PC-9 (cell line): Measurements from ENCODE around the gene THUMPD3. TPM values are rescaled to one million over a fixed set of nuclear protein-coding genes. Genes with fewer than 3 reads are reported as not detected.

Experiments used
- BruUV-seq: library from RNA; stranded (reverse); fragments of 400-500 nt; replicated peaks from 2 replicates; lab custom pipeline; 2021; lab: Mats Ljungman, UMichigan
- CTCF ChIA-PET: fragments of 300-600 bp; sonication (Branson Sonifier 250); formaldehyde crosslinking; loops from one replicate; lab custom pipeline; 2022; ENCODE audit warnings: antibody characterized with exemption; lab: Charles Lee
- POLR2A ChIA-PET: fragments of 300-600 bp; sonication (Branson Sonifier 250); formaldehyde crosslinking; loops from one replicate; lab custom pipeline; 2022; ENCODE audit warnings: antibody characterized with exemption; ENCODE audit not compliant: unreplicated experiment; lab: Charles Lee
- DNase-seq, 2 experiments: peaks; one replicate each; pipeline versions ENCODE4 v3.0.0 to v3.0.0-alpha.2; 2015 to 2022; ENCODE audit warnings: mixed read lengths in 1 of 2
- H2AFZ ChIP-seq: fragments of 200-600 bp; sonication (generic); 2 replicates; pipeline ENCODE4 v1.8.1; 2017; ENCODE audit warnings: antibody characterized with exemption
- H3F3A ChIP-seq: fragments of 200-600 bp; sonication (generic); 2 replicates; pipeline ENCODE4 v1.8.1; 2017; ENCODE audit warnings: antibody characterized with exemption, mild to moderate bottlenecking, low read depth; ENCODE audit not compliant: insufficient read depth
- H3K27ac ChIP-seq: fragments of 200-600 bp; sonication (generic); 2 replicates; pipeline ENCODE4 v1.6.1; 2016; ENCODE audit warnings: mixed run types
- H3K27me3 ChIP-seq: fragments of 200-600 bp; sonication (generic); 2 replicates; pipeline ENCODE4 v1.6.1; 2016; ENCODE audit warnings: low read depth, mixed run types; ENCODE audit not compliant: insufficient read depth
- H3K36me3 ChIP-seq: fragments of 200-600 bp; sonication (generic); 2 replicates; pipeline ENCODE4 v1.6.1; 2016; ENCODE audit warnings: low read depth, mixed run types
- H3K4me1 ChIP-seq: fragments of 200-600 bp; sonication (generic); replicated peaks from 2 replicates; pipeline ENCODE4 v1.6.1; 2016; ENCODE audit warnings: mixed run types; ENCODE audit not compliant: insufficient read depth
- H3K4me2 ChIP-seq: fragments of 200-600 bp; sonication (generic); 2 replicates; pipeline ENCODE4 v1.6.1; 2017; ENCODE audit warnings: mixed run types
- H3K4me3 ChIP-seq: fragments of 200-600 bp; sonication (generic); 2 replicates; pipeline ENCODE4 v1.6.1; 2016; ENCODE audit warnings: mixed run types
- H3K79me2 ChIP-seq: fragments of 200-600 bp; sonication (generic); 2 replicates; pipeline ENCODE4 v1.6.1; 2017; ENCODE audit warnings: low read depth, mixed run types
- H3K9me2 ChIP-seq: fragments of 200-600 bp; sonication (generic); 2 replicates; pipeline ENCODE4 v1.8.1; 2017; ENCODE audit warnings: mild to moderate bottlenecking; ENCODE audit not compliant: insufficient read depth
- H3K9me3 ChIP-seq: fragments of 200-600 bp; sonication (generic); 2 replicates; pipeline ENCODE4 v1.8.1; 2016; ENCODE audit warnings: low read depth; ENCODE audit not compliant: insufficient read depth
- H4K20me1 ChIP-seq: fragments of 200-600 bp; sonication (generic); 2 replicates; pipeline ENCODE4 v1.8.1; 2017; ENCODE audit not compliant: insufficient read depth
- CTCF ChIP-seq: fragments of 200-600 bp; sonication (generic); conservative IDR thresholded peaks from 2 replicates; pipeline ENCODE4 v1.6.1; 2017; ENCODE audit warnings: mixed run types, antibody characterized with exemption, mild to moderate bottlenecking, moderate library complexity
- EZH2 ChIP-seq: fragments of 200-600 bp; sonication (generic); IDR thresholded peaks from 2 replicates; pipeline ENCODE4 v1.8.0; 2017; ENCODE audit warnings: antibody characterized with exemption, low read depth
- intact Hi-C: fragments of 100-400 bp; cut with micrococcal nuclease; formaldehyde crosslinking; loops from one replicate; pipeline ENCODE4 v1.10.0; 2022; ENCODE audit not compliant: unreplicated experiment
- total RNA-seq: library from RNA; stranded (reverse); gene quantifications from 2 replicates; pipeline ENCODE4 v1.2.3, GENCODE V29; 2021

The THUMPD3 gene
- total RNA-seq, 1 experiment from 2014 or later: 48.8 TPM

GRCh38 chr3:9351709-9352126 is 11.1 kb upstream of the THUMPD3 start:
- ChIA-PET POLR2A (interaction anchor here (0.6 to 0.7 kb wide), 3 partner anchors 45 to 386 kb away, joined by 4 to 8 read pairs (median 7); partner anchors contain the start of gene MTMR14), CTCF (interaction anchor here (0.7 to 2.5 kb wide), 3 partner anchors 11 to 49 kb away, joined by 3 to 9 read pairs (median 5); partner anchors contain the start of gene THUMPD3)
- Histone ChIP-seq H3K4me3 (no peak overlapping the region), H3K9me2 (no peaks in the 10 kb centered on the region), H3K4me1 (peaks cover 69% of the 10 kb centered on the region), H3K79me2 (0 out of 2 replicates have a peak, but pooled peaks cover 6% of the 10 kb centered on the region), H3K27me3 (no peaks in the 10 kb centered on the region), H2AFZ (no peak overlapping the region), H3F3A (peaks cover 30% of the 10 kb centered on the region), H3K27ac (peak overlapping the region; percentile 48), H4K20me1 (0 out of 2 replicates have a peak, but pooled peaks cover 4% of the 10 kb centered on the region), H3K9me3 (no peaks in the 10 kb centered on the region), H3K4me2 (peak overlapping the region; percentile 67), H3K36me3 (no peaks in the 10 kb centered on the region)
- TF ChIP-seq CTCF: no peak
- TF ChIP-seq EZH2: no peak
- BruUV-seq: no TSS peak
- DNase-seq: peak; percentile 53 to 84
- intact Hi-C loops: loop anchor here (5.0 kb wide), 4 partner anchors 46 to 1386 kb away; partner anchors contain the start of gene SETD5

- no peaks in the 10 kb centered on the region for H3K27me3 ChIP-seq
- H3F3A ChIP-seq: peaks cover 30% of the 10 kb centered on the region
- no peak overlapping the region for H2AFZ ChIP-seq
- ChIA-PET CTCF (interaction anchor here (0.6 to 2.5 kb wide), 6 partner anchors 8 to 1000 kb away, joined by 3 to 9 read pairs (median 4); partner anchors contain the start of gene THUMPD3), POLR2A (interaction anchor here (0.6 kb wide), 3 partner anchors 296 to 538 kb away, joined by 3 to 7 read pairs (median 4); no protein-coding TSS in a partner anchor)
- DNase-seq: peak; percentile 62 to 71
- peaks cover 69% of the 10 kb centered on the region for H3K4me1 ChIP-seq
- no peaks in the 10 kb centered on the region for H3K9me3 ChIP-seq
- H3K4me3 ChIP-seq: no peak overlapping the region
- intact Hi-C loops: loop anchor here (5.0 kb wide), 4 partner anchors 44 to 1384 kb away; partner anchors contain the start of gene SETD5
- no peaks in the 10 kb centered on the region for H3K36me3 ChIP-seq
- TF ChIP-seq EZH2 (no peak), CTCF (peak; percentile 91)
- peak overlapping the region; percentile 48 for H3K27ac ChIP-seq
- 0 out of 2 replicates have a peak, but pooled peaks cover 6% of the 10 kb centered on the region for H3K79me2 ChIP-seq
- BruUV-seq: no TSS peak
- H4K20me1 ChIP-seq: 0 out of 2 replicates have a peak, but pooled peaks cover 4% of the 10 kb centered on the region
- H3K4me2 ChIP-seq: peak overlapping the region; percentile 67
- H3K9me2 ChIP-seq: no peaks in the 10 kb centered on the region
These were observed 9.7 kb upstream of the THUMPD3 start for GRCh38 chr3:9352917-9353752.
